H9 (cell line): ENCODE results near the gene MALT1. TPM values are rescaled to one million over a fixed set of nuclear protein-coding genes. Genes with fewer than 3 reads are reported as not detected.

ENCODE experiments used
- DNase-seq: peaks from one replicate; pipeline ENCODE4 v3.0.0-alpha.2; 2017
- H2AFZ ChIP-seq: one replicate; pipeline ENCODE4 v1.6.1; 2013; ENCODE audit warnings: mild to moderate bottlenecking, low read length, control low read depth, moderate library complexity
- H2AK5ac ChIP-seq: 2 replicates; pipeline ENCODE4 v1.6.1; 2013; ENCODE audit warnings: low read length, control low read depth, mixed read lengths; ENCODE audit not compliant: insufficient read length
- H2BK120ac ChIP-seq: one replicate; pipeline ENCODE4 v1.6.1; 2013; ENCODE audit warnings: low read depth, mild to moderate bottlenecking, low read length, control low read depth, inconsistent platforms; ENCODE audit not compliant: poor library complexity, severe bottlenecking
- H2BK12ac ChIP-seq: 2 replicates; pipeline ENCODE4 v1.6.1; 2013; ENCODE audit warnings: low read length, control low read depth, mixed read lengths, low read depth; ENCODE audit not compliant: insufficient read length
- H2BK15ac ChIP-seq: 2 replicates; pipeline ENCODE4 v1.6.1; 2013; ENCODE audit warnings: low read depth, low read length, control low read depth
- H2BK20ac ChIP-seq: one replicate; pipeline ENCODE4 v1.6.1; 2013; ENCODE audit warnings: low read depth, mild to moderate bottlenecking, low read length, control low read depth, inconsistent platforms; ENCODE audit not compliant: poor library complexity, severe bottlenecking
- H2BK5ac ChIP-seq: 2 replicates; pipeline ENCODE4 v1.6.1; 2013; ENCODE audit warnings: low read length, control low read depth, mixed read lengths; ENCODE audit not compliant: insufficient read length
- H3K14ac ChIP-seq: 2 replicates; pipeline ENCODE4 v1.6.1; 2013; ENCODE audit warnings: low read length, control low read depth; ENCODE audit not compliant: insufficient read depth
- H3K18ac ChIP-seq: 2 replicates; pipeline ENCODE4 v1.6.1; 2013; ENCODE audit warnings: low read depth, mild to moderate bottlenecking, mixed read lengths, low read length, control low read depth; ENCODE audit not compliant: insufficient read length
- H3K23ac ChIP-seq: 2 replicates; pipeline ENCODE4 v1.6.1; 2013; ENCODE audit warnings: low read length, control low read depth, mixed read lengths, low read depth; ENCODE audit not compliant: insufficient read length
- H3K23me2 ChIP-seq: 2 replicates; pipeline ENCODE4 v1.6.1; 2013; ENCODE audit warnings: low read depth, mild to moderate bottlenecking, mixed read lengths, low read length, control low read depth; ENCODE audit not compliant: insufficient read length, poor library complexity, severe bottlenecking
- H3K27ac ChIP-seq: 2 replicates; pipeline ENCODE4 v1.5.1; 2013; ENCODE audit warnings: low read length, control low read depth, mixed read lengths, low read depth; ENCODE audit not compliant: insufficient read length
- H3K27me3 ChIP-seq: 2 replicates; pipeline ENCODE4 v1.6.1; 2013; ENCODE audit warnings: low read length, control low read depth, inconsistent platforms; ENCODE audit not compliant: insufficient read depth
- H3K4ac ChIP-seq: 2 replicates; pipeline ENCODE4 v1.6.1; 2013; ENCODE audit warnings: low read depth, mild to moderate bottlenecking, control low read depth, inconsistent platforms, low read length, moderate library complexity
- H3K4me1 ChIP-seq: 2 replicates; pipeline ENCODE4 v1.6.1; 2013; ENCODE audit warnings: low read length, control low read depth, inconsistent platforms; ENCODE audit not compliant: insufficient read depth
- H3K4me2 ChIP-seq: 2 replicates; pipeline ENCODE4 v1.6.1; 2013; ENCODE audit warnings: low read length, control low read depth, mixed read lengths; ENCODE audit not compliant: insufficient read length, insufficient read depth
- H3K56ac ChIP-seq: 2 replicates; pipeline ENCODE4 v1.6.1; 2013; ENCODE audit warnings: low read depth, mild to moderate bottlenecking, mixed read lengths, low read length, control low read depth; ENCODE audit not compliant: insufficient read length
- H3K79me1 ChIP-seq: 2 replicates; pipeline ENCODE4 v1.6.1; 2013; ENCODE audit warnings: low read depth, mild to moderate bottlenecking, moderate library complexity, low read length, control low read depth, inconsistent platforms; ENCODE audit not compliant: insufficient read depth, poor library complexity, severe bottlenecking
- H3K79me2 ChIP-seq: 2 replicates; pipeline ENCODE4 v1.6.1; 2013; ENCODE audit warnings: low read length, control low read depth, inconsistent platforms; ENCODE audit not compliant: insufficient read depth
- H3K9ac ChIP-seq: 2 replicates; pipeline ENCODE4 v1.6.1; 2013; ENCODE audit warnings: low read length, control low read depth, mixed read lengths; ENCODE audit not compliant: insufficient read length; ENCODE audit errors: extremely low read depth
- H3K9me3 ChIP-seq: one replicate; pipeline ENCODE4 v1.6.1; 2013; ENCODE audit warnings: low read depth, low read length, inconsistent platforms; ENCODE audit not compliant: control insufficient read depth
- H3T11ph ChIP-seq: one replicate; pipeline ENCODE4 v1.6.1; 2013; ENCODE audit warnings: mild to moderate bottlenecking, low read length, control low read depth, inconsistent platforms
- H4K20me1 ChIP-seq: one replicate; pipeline ENCODE4 v1.6.1; 2013; ENCODE audit not compliant: control insufficient read depth, insufficient read length, insufficient read depth
- H4K5ac ChIP-seq: 2 replicates; pipeline ENCODE4 v1.6.1; 2013; ENCODE audit warnings: low read depth, mild to moderate bottlenecking, mixed read lengths, low read length, control low read depth; ENCODE audit not compliant: insufficient read length
- H4K8ac ChIP-seq: replicated peaks from 2 replicates; pipeline ENCODE4 v1.6.1; 2013; ENCODE audit warnings: low read length, control low read depth, mixed read lengths, low read depth; ENCODE audit not compliant: insufficient read length
- H4K91ac ChIP-seq: 2 replicates; pipeline ENCODE4 v1.6.1; 2013; ENCODE audit warnings: low read depth, mild to moderate bottlenecking, moderate library complexity, mixed read lengths, low read length, control low read depth; ENCODE audit not compliant: insufficient read length
- H3K27ac Mint-ChIP-seq, 3 experiments: 2 replicates in 2 of 3; 3 replicates in 1 of 3; pipeline ENCODE4 v1.8.0; 2020 to 2021; ENCODE audit warnings: mixed read lengths in 3 of 3, mild to moderate bottlenecking in 1 of 3, moderate library complexity in 1 of 3
- H3K27me3 Mint-ChIP-seq: 2 replicates; pipeline ENCODE4 v1.8.0; 2021; ENCODE audit warnings: low read depth, mild to moderate bottlenecking, moderate library complexity, mixed read lengths
- H3K36me3 Mint-ChIP-seq, 3 experiments: 2 replicates in 2 of 3; 3 replicates in 1 of 3; pipeline ENCODE4 v1.8.0; 2020 to 2021; ENCODE audit warnings: low read depth in 3 of 3, mixed read lengths in 3 of 3; ENCODE audit not compliant: insufficient read depth in 1 of 3
- H3K4me1 Mint-ChIP-seq, 2 experiments: 2 replicates each; pipeline ENCODE4 v1.8.0; 2020; ENCODE audit warnings: mixed read lengths in 2 of 2
- H3K4me3 Mint-ChIP-seq, 2 experiments: 2 replicates in 1 of 2; 3 replicates in 1 of 2; pipeline ENCODE4 v1.8.0; 2020 to 2021; ENCODE audit warnings: mild to moderate bottlenecking in 2 of 2, mixed read lengths in 2 of 2, moderate library complexity in 1 of 2
- H3K9me3 Mint-ChIP-seq, 2 experiments: 2 replicates in 1 of 2; 3 replicates in 1 of 2; pipeline ENCODE4 v1.8.0; 2020; ENCODE audit warnings: mild to moderate bottlenecking in 2 of 2, mixed read lengths in 2 of 2, moderate library complexity in 1 of 2
- CTCF ChIP-seq: fragments of 200-600 bp; sonication (generic); conservative IDR thresholded peaks from 3 replicates; pipeline ENCODE4 v1.8.0; 2021; ENCODE audit warnings: antibody characterized with exemption, mild to moderate bottlenecking
- WGBS: extraction: QIAGEN DNeasy Blood & Tissue Kit; methylation state at CpG from one replicate; pipeline ENCODE4 v1.1.7; 2013; ENCODE audit warnings: missing lambda C conversion rate, low lambda C conversion rate, mixed read lengths; ENCODE audit not compliant: insufficient read length; ENCODE audit errors: extremely low coverage; 5-methylcytosine and 5-hydroxymethylcytosine counted together
- total RNA-seq: library from RNA; stranded (reverse); gene quantifications from 2 replicates; pipeline ENCODE4 v1.2.1, GENCODE V29; 2021

MALT1 gene
- total RNA-seq, 1 experiment from 2014 or later: 18.1 TPM

DNA sequence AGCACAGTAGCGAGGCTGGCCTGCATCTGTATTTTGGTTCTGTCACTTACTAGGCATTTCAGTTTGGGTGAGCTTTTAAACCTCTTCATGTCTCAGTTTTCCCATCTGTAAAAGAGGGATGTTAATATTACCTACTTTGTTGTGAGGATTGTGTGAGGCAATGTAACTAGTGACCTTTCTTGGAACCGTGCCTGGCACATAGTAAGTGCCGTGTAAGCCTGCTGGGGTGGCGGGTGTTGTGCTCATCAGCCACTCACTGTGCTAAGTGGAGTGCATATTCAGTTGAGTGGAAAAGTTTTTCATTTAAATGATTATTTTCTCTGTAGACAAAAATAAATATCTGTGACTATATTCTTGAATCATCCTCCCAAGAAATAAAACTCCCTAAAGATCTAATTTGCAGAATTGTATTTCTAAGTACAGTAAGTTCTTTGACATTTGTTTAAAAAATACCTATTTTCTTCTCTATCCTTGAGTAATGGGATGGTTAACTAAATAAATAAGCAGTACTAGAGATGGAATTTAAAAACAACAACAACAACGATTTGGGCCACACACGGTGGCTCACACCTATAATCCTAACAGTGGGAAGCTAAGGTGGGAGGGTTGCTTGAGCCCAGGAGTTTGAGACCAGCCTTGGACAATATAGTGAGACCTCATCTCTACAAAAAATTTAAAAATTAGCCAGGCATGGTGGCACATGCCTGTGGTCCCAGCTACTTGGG lies 56.7 kb downstream of the MALT1 start:
- Histone ChIP-seq H3K9ac (no peak overlapping the region), H3K9me3 (no peaks in the 10 kb centered on the region), H2BK15ac (no peak overlapping the region), H2AFZ (no peak overlapping the region), H3K4ac (no peak overlapping the region), H3K4me2 (no peak overlapping the region), H2BK5ac (no peak overlapping the region), H4K20me1 (no peaks in the 10 kb centered on the region), H2BK20ac (no peak overlapping the region), H3K27ac (no peak overlapping the region), H3K18ac (no peak overlapping the region), H3K27me3 (no peaks in the 10 kb centered on the region; the same call in 1 of the 2 replicates), H4K91ac (no peak overlapping the region), H4K8ac (no peak overlapping the region), H4K5ac (no peak overlapping the region), H3K56ac (no peak overlapping the region), H3K79me2 (no peaks in the 10 kb centered on the region), H3T11ph (no peak overlapping the region), H3K79me1 (no peaks in the 10 kb centered on the region), H3K4me1 (no peaks in the 10 kb centered on the region), H2BK12ac (no peak overlapping the region), H3K14ac (no peak overlapping the region), H3K23ac (no peak overlapping the region), H2AK5ac (no peak overlapping the region), H2BK120ac (no peak overlapping the region), H3K23me2 (no peaks in the 10 kb centered on the region)
- Mint-ChIP-seq H3K9me3 (no peaks in the 10 kb centered on the region), H3K4me3 (no peak overlapping the region), H3K27me3 (no peaks in the 10 kb centered on the region), H3K4me1 (no peaks in the 10 kb centered on the region), H3K36me3 (peaks cover 0 to 7% (median 4%) of the 10 kb centered on the region in 3 experiments; a peak in 3 of 7 replicates), H3K27ac (no peak overlapping the region)
- no peak for DNase-seq
- no peak for TF ChIP-seq CTCF
- WGBS: no CpG with 5 or more reads among the region's 6 CpGs
